Mesothelial cell of epicardium (in vitro differentiated cells): ENCODE measurements around the gene RPA3. TPM values are rescaled to one million over a fixed set of nuclear protein-coding genes. Genes with fewer than 3 reads are reported as not detected.

Experiments used
- DNase-seq, 2 experiments: peaks; one replicate each; pipeline ENCODE4 v3.0.0; 2021; ENCODE audit warnings: low spot score in 2 of 2; ENCODE audit not compliant: unreplicated experiment in 2 of 2
- H3K27ac Mint-ChIP-seq: 2 replicates; pipeline ENCODE4 v1.8.0; 2021; ENCODE audit warnings: mixed read lengths
- H3K27me3 Mint-ChIP-seq: 2 replicates; pipeline ENCODE4 v1.8.0; 2021; ENCODE audit warnings: low read depth, mixed read lengths
- H3K36me3 Mint-ChIP-seq: 2 replicates; pipeline ENCODE4 v1.8.0; 2021; ENCODE audit warnings: mixed read lengths
- H3K4me1 Mint-ChIP-seq: 2 replicates; pipeline ENCODE4 v1.8.0; 2021; ENCODE audit warnings: mixed read lengths
- H3K4me3 Mint-ChIP-seq: 2 replicates; pipeline ENCODE4 v1.8.0; 2021; ENCODE audit warnings: mild to moderate bottlenecking, moderate library complexity, mixed read lengths
- H3K9me3 Mint-ChIP-seq: 2 replicates; pipeline ENCODE4 v1.8.0; 2021; ENCODE audit warnings: mixed read lengths
- CTCF ChIP-seq: fragments of 200-600 bp; sonication (generic); IDR thresholded peaks from one replicate; pipeline ENCODE4 v1.5.0; 2021; ENCODE audit warnings: antibody characterized with exemption; ENCODE audit not compliant: unreplicated experiment
- total RNA-seq: library from RNA; stranded (reverse); gene quantifications from 3 replicates; pipeline ENCODE4 v1.2.1, GENCODE V29; 2021

Gene RPA3
- total RNA-seq, 1 donor from 2014 or later: 22.9 TPM

GRCh38 chr7:7706101-7706511 lies 12.3 kb downstream of the RPA3 start:
- peak overlapping the region; percentile 1 for H3K27ac Mint-ChIP-seq

GRCh38 chr7:7705318-7705717 lies 13.1 kb downstream of the RPA3 start:
- no peak for TF ChIP-seq CTCF
- no peak overlapping the region for H3K4me3 Mint-ChIP-seq
- no peaks in the 10 kb centered on the region for H3K36me3 Mint-ChIP-seq
- peaks cover 56% of the 10 kb centered on the region for H3K4me1 Mint-ChIP-seq
- no peak for DNase-seq
- H3K27ac Mint-ChIP-seq: no peak overlapping the region
- no peaks in the 10 kb centered on the region for H3K27me3 Mint-ChIP-seq
- H3K9me3 Mint-ChIP-seq: peaks cover 3% of the 10 kb centered on the region

More at GRCh38 chr7:7706101-7706511, 12.3 kb downstream of the RPA3 start:
- Mint-ChIP-seq H3K4me1 (peaks cover 52% of the 10 kb centered on the region), H3K4me3 (no peak overlapping the region), H3K9me3 (peaks cover 9% of the 10 kb centered on the region), H3K36me3 (no peaks in the 10 kb centered on the region), H3K27me3 (no peaks in the 10 kb centered on the region)
- no peak for TF ChIP-seq CTCF
- DNase-seq: no peak

GRCh38 chr7:7704867-7705266 lies 13.5 kb downstream of the RPA3 start:
- DNase-seq: no peak
- H3K9me3 Mint-ChIP-seq: no peaks in the 10 kb centered on the region
- peaks cover 54% of the 10 kb centered on the region for H3K4me1 Mint-ChIP-seq
- H3K36me3 Mint-ChIP-seq: no peaks in the 10 kb centered on the region
- H3K27me3 Mint-ChIP-seq: no peaks in the 10 kb centered on the region
- no peak for TF ChIP-seq CTCF
- H3K4me3 Mint-ChIP-seq: no peak overlapping the region
- no peak overlapping the region for H3K27ac Mint-ChIP-seq

GRCh38 chr7:7703427-7703826 lies 15.0 kb downstream of the RPA3 start:
- Mint-ChIP-seq H3K36me3 (no peaks in the 10 kb centered on the region), H3K27ac (no peak overlapping the region), H3K4me1 (peaks cover 45% of the 10 kb centered on the region), H3K9me3 (no peaks in the 10 kb centered on the region), H3K4me3 (no peak overlapping the region), H3K27me3 (no peaks in the 10 kb centered on the region)
- no peak for TF ChIP-seq CTCF
- DNase-seq: no peak

- no peak for TF ChIP-seq CTCF
- H3K27ac Mint-ChIP-seq: peak overlapping the region; percentile 65
Observed at GRCh38 chr7:7702826-7703225, 15.6 kb downstream of the RPA3 start.

GRCh38 chr7:7701527-7701926 lies 16.9 kb downstream of the RPA3 start:
- Mint-ChIP-seq H3K4me3 (no peak overlapping the region), H3K9me3 (no peaks in the 10 kb centered on the region), H3K36me3 (no peaks in the 10 kb centered on the region), H3K27ac (peak overlapping the region; percentile 55), H3K4me1 (peaks cover 39% of the 10 kb centered on the region), H3K27me3 (no peaks in the 10 kb centered on the region)
- no peak for DNase-seq
- no peak for TF ChIP-seq CTCF

More at GRCh38 chr7:7702826-7703225, 15.6 kb downstream of the RPA3 start:
- H3K27me3 Mint-ChIP-seq: no peaks in the 10 kb centered on the region
- peaks cover 43% of the 10 kb centered on the region for H3K4me1 Mint-ChIP-seq
- no peak for DNase-seq
- H3K4me3 Mint-ChIP-seq: no peak overlapping the region
- H3K9me3 Mint-ChIP-seq: no peaks in the 10 kb centered on the region
- H3K36me3 Mint-ChIP-seq: no peaks in the 10 kb centered on the region
